HG02938 (cell line): ENCODE data around the gene LRRC18.

Experiments used
- ATAC-seq: cut with Tn5 transposase; IDR thresholded peaks from one replicate; pipeline ENCODE4 v1.9.1; 2021; ENCODE audit warnings: mild to moderate bottlenecking, moderate library complexity; ENCODE audit not compliant: unreplicated experiment

The LRRC18 gene

GRCh38 chr10:48939790-48940325 is at the start of gene LRRC18:
LRRC18 (minus strand) TSS chr10:48939840; CDS start chr10:48914155, 25,685 bp downstream.
- no peak for ATAC-seq

DNA sequence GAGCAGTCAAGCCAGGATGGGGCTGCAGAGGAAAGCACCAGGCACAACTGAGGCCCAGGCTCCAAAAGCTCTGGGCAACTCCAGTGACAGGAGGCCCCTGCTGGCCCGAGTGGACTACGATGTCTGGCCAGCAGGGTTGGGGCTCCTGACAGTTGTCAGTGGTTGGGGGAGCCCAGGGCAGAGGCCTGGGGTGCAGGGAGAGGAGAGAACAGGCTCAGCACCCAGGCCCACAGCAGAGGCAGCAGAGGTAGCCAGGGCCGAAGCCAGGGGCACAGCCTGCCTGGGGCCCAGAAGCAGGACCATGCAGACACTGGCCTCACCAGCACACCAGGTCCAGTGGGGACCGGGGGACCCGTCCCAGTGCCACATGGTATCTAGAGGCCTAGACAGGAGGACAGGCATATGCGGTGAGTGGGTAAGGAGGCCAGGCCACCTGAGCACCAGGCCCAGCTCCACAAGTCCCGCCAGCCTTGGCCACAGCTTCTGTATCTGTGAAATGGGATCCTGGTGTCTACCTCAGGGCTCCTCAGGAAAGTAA is 46.0 kb upstream of the LRRC18 start:
- no peak for ATAC-seq

- no peak for ATAC-seq
Observed at GRCh38 chr10:48983648-48984351, 44.2 kb upstream of the LRRC18 start.

DNA sequence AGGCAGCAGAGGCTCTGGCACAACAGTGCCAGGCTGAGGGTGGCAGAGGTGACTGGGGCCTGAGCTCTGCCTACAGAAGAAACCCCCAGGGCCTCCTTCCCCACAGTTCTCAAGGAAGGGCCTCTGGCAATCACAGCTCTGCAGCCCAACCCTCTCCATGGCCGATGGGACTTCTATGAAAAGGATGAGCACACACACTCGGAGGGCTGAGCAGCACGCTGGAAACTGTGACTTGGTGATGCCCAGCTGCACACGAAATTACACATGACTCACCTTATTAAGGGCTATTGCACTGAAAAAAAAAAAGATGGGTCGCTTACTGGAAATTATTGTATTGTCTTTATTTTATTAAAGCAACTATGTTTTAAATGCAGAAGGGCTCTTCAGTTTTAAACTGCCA is 42.9 kb upstream of the LRRC18 start:
- no peak for ATAC-seq

DNA sequence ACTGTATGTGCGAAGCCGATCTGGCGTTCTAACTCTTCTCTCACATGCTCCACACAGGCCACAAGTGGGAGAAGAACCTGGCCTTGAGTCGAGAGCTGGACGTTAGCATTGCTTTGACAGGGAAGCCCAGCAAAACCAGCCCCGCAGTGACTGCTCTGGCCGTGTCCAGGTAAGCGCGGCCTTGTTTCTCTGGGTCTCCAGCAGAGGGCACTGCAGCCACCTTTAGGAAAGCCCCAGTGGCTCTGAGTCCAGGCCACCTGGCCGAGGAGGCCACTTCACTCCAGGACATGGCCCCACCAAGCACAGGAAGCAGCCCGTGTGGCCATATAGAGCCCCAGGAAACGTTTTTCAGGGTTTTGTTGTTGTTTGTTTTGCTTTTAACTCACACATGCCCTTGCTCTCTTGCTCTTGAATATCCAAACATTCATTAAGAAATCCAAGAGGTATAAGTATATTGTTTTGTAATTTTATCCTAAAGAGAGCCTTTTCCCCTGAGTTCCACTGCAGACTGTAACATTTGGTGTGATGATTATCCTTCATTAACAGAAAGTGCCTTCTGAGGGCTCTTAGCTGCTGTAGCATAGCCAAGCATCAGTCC is 41.8 kb upstream of the LRRC18 start:
- ATAC-seq = no peak

DNA sequence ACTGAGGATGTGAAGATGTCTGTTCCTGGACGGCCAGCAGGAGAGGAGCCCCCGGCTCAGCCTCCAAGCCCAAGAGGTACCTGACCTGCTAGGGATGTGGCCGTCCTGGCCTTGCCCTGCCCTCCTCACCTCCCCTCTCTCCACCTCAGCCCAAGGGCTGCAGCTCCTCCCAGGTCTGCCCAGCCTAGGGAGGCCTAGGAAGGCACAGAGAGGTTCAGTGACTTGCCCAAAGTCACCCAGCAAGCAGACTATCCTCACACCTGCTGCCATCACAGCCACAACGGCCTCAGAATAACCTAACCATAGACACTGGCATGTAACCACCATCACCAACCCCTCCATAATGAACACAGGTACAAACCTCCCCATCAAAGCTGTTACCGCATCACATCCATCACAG is 38.7 kb upstream of the LRRC18 start:
- ATAC-seq = no peak

DNA sequence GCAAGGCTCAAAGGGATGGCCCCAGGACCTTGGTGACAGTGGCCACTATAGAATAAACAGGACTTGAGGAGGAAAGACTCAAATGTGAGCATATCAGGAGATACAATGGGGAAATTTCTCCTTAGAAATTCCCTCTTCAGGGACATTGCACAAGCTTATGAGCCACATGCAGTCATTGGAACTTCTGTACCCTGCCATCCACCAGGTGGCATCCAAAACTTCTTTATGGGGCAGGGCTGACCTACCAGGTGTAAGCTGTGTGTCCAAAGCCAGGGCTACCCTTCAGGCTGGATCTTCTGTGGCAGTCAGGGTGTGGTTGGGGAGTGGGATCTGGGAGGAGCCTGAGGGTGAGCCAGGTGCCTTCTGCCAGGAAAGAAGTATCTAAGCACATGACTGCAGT is 36.6 kb upstream of the LRRC18 start:
- no peak for ATAC-seq

GRCh38 chr10:48974510-48975156 is 35.0 kb upstream of the LRRC18 start:
- no peak for ATAC-seq

GRCh38 chr10:48973065-48973464 is 33.4 kb upstream of the LRRC18 start:
- ATAC-seq = no peak

DNA sequence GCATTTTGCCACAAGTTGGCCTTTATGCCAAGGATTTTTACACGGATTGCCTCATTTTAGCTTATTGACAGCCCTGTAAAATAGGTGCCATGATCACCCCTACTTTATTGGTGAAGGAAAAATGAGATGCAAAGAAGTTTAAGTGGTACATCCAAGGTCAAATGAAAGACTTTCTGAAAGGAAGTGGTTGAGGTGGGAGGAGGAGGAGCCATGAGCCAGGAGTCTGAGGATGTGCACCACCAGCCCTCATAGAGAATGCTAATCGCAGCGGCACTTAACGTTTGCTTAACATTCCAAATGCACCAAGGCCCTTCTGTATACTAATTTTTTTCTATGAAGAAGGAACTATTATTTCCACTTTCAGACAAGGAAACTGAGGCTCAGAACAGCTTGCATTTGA is 31.0 kb upstream of the LRRC18 start:
- no peak for ATAC-seq

GRCh38 chr10:48970046-48970445 is 30.4 kb upstream of the LRRC18 start:
- no peak for ATAC-seq

GRCh38 chr10:48968036-48968435 is 28.4 kb upstream of the LRRC18 start:
- ATAC-seq = no peak

DNA sequence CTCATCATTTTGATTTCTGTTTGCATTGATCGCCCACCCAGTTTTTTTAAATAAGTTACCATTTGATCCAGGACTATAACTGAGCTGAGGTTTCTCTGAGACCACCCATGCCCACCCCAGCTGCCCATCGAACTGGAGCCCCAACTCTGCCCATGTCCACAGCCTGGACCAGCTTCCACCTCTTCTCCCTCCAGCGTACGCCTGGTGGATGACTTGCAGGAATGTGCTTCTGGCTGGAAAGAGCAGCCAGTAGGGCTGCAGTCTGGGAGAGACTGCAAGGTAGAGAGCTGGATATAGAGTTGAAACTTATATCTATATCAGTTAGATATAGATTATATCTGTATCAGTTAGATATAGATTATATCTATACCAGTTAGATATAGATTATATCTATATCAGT is 25.8 kb upstream of the LRRC18 start:
- no peak for ATAC-seq

DNA sequence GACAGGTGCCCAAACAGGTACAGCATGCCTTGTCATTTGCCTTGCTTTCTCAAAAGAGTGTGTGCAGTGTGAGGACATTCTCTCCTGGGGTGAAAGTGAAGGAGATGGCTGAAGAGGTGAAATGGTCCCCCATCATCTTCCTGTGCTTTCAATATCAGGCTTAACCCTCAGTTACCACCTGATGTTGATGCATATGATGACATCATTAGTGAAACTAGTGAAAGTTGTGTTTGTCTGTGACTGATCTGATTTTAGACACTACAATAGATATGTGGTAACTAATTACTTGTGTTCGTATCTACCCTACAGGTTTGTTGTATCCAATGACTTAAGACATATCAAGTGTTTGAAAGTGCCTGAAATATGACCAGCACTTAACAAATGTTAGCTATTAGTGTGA is 24.4 kb upstream of the LRRC18 start:
- ATAC-seq = no peak

- no peak for ATAC-seq
Observed at GRCh38 chr10:48958598-48959190, 19.1 kb upstream of the LRRC18 start.

GRCh38 chr10:48957361-48958151 is 17.9 kb upstream of the LRRC18 start:
- ATAC-seq = no peak

DNA sequence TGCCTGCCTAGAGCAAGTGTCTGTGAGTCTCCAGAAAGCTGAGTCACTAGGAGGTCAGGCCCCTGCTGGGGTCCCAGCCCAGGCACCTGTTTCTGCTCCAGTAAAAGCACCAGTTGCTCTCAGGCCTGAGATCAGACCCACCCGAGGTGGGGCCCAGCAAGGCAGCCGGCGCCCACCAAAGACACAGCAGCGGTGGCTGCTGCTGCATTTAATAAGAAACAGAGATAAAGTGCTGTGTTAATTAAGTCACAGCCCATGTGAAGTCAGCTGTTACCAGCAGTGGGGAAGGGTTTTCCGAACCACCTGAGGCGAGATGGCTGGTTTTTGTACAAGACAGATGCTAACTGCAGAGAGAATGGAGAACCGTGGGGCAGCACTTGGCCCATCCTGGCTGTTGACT is 12.1 kb upstream of the LRRC18 start:
- ATAC-seq = no peak

DNA sequence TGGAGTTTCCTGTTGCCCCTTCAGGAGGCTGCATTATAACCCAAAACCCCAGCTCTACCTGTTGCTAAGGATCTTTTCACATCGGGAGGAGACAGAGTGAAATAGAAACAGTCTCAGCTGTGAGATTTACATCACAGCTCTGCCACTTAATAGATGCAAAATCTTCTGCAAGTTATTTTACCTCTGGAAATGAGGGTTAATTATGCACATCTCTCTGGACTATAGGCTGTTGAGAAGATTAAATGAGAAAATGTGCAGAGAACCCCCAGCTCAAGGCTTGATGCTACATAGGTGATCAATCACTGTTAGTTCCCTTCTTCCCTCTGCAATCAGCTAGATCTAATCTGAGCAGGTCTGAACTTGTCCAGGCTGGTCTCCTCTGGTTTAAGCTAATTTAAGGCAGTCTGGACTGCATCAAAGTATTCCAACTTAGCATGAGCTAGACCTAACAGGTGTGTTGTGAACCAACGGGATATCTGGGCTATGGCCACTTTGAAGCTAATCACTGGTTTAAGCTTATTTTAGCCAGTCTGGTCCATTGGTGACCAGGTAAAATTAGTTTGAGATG is 8.9 kb upstream of the LRRC18 start:
- ATAC-seq = no peak

GRCh38 chr10:48947690-48948469 is 8.2 kb upstream of the LRRC18 start:
- no peak for ATAC-seq
